CD4-positive, alpha-beta T cell treated with Interleukin-4 for 4 hours (primary cell): ENCODE measurements around the gene C5orf22.
"Not testable (repeated sequence)": the region's sequence is repeated elsewhere in the genome, so short reads cannot be mapped to it uniquely, and the experiment has no call there.

Experiments
- DNase-seq: peaks from one replicate; pipeline ENCODE4 v3.0.0-alpha.2; 2020

C5orf22 gene

GRCh38 chr5:31556461-31556860, 24.4 kb downstream of the C5orf22 start:
- DNase-seq = no peak

GRCh38 chr5:31559942-31560341, 27.8 kb downstream of the C5orf22 start:
- DNase-seq = no peak

DNA sequence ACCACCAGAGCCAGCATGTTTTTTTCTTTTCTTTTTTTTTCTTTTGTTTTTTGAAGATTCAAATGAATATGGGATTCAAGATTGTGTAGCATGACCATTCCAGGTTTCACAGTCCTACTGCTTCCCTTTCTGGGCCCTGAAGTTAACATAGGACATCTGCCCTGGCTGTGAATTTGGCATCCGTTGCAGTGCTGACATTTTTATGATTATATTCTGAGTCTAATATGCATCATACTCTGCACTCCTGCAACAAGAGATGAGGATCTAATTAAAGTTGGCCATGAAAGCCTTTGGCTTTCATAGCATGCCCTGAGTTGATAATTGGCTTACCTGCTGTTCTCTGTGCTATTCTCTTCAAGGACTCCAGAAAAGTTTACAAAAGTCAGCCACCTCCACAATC, 29.8 kb downstream of the C5orf22 start:
- no peak for DNase-seq

- DNase-seq = no peak
Measured at GRCh38 chr5:31563216-31563615, 31.1 kb downstream of the C5orf22 start.

GRCh38 chr5:31566362-31566761, 34.3 kb downstream of the C5orf22 start:
- DNase-seq = not testable (repeated sequence)

GRCh38 chr5:31568302-31568835, 36.3 kb downstream of the C5orf22 start:
- DNase-seq = no peak

- DNase-seq = no peak
Measured at GRCh38 chr5:31569068-31569467, 37.0 kb downstream of the C5orf22 start.

DNA sequence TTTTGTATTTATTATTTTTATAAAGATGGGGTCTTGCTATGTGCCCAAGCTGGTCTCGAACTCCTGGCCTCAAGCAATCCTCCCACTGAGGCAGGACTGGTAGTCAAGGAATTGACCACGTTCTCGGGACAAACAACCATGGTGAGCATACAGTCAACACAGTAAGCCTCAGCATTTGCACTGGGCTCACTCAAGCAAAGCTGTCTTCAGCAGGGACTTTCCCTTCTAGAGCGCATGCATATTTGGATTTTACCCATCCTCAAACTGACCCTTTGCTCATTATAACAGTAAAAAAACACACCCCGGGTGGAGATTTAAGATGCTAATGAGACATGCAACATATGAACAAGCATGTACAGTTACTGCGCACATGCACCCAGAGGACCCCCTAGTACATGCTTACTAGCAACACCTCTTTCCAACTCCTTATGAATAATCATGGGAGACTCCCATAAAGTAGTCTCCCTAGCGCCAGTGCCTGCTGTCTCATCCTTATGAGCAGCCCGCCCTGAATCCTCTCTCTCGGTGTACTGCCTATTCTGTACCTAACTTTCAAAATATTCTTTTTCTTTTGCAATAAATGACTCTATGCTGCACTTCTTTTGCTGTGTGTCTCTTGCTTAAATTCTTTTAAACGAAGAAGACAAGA, 41.5 kb downstream of the C5orf22 start:
- DNase-seq = no peak

- DNase-seq = no peak
Measured at GRCh38 chr5:31574772-31575171, 42.7 kb downstream of the C5orf22 start.

- DNase-seq = no peak
Measured at GRCh38 chr5:31577438-31577837, 45.3 kb downstream of the C5orf22 start.

DNA sequence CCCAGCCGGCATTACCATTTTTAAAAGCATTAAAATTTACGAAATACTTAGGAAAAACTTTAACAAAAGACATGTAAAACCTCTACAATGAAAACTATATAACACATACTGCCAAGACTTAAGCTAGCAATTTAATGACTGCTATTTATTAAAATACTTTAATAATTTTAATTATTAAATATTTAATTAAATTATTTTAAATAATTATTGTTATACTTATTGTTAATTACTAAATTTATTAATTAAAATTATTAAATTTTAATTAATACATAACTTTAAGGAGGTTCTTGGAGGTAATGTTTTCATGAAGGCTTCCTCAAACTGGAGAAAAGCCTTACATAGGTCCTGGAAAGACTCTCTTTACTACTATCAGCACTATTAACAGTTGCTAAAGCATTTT, 47.5 kb downstream of the C5orf22 start:
- DNase-seq = no peak

DNA sequence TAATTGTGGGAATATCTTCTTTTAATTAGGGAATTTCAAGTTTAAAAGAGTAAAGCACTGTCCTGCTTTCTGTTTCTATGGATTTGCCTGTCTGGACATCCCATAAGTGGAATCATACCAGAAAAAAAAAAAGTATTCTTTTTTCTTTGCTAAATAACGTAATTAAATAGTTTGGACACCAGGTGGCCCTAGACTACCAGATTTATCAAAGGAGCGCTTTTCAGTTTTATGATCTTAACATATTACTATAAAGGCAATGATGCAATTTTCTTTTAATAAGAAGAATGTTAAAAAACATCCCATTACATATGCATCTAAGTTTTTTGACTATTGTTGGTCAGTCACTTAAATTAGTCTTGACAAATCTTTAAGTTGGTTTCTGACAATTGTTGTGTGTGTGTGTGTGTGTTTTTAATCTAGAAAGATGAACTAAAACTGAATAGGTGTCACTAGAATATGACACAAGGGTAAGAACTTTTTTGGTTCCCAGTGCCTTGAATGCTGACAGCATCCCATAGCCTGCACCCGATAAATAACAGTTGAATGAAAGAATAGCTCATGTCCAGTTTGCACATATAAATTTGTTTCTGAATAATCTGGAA, 49.5 kb downstream of the C5orf22 start:
- DNase-seq = peak; percentile 36

DNA sequence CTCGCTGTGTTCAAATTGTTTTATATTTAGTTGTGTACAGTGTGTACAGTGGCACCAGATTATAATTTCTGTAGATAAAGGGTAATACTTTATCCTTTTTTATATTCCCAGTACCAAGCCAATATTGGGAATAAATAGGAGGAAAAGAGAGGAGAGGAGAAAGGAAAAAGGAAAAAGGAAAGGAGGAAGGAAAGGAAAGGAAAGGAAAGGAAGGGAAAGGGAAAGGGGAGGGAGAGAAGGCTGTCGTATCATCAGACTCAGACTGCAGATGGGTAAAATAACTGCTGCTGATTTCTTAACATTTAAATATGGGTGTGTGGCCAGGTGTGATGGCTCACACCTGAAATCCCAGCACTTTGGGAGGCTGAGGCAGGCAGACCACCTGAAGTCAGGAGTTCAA, 51.0 kb downstream of the C5orf22 start:
- no peak for DNase-seq

DNA sequence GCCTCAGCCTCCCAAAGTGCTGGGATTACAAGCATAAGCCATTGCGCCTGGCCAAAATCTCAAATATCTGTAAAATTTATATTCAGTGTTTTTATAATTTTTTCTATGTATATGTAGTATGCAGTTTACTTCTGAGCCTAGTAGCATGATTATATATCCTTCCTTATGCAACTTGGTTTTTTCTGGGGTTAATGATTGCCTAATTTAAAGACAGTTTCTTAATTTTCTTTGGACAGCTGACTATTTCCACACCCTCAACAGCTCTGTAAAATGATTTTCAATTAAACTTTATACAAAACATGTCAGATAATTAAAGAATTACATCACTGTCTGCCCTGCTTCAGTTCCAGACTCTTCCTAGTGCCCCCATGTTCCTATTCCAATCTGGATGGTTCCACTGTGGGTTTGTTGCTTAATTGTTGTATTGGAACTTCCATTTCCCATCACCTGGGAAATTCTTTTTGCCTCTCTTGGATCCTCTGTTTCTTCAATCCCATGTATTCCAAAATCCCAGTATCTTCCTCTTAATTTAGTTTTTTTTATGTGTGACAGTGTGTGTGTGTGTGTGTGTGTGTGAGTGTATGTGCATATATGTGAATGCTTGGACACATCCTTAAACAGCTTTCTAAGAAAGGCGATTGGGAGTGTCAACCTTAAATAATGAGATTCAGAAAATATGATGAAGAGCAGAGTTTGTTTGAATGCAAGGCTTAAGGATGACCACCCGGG, 53.2 kb downstream of the C5orf22 start:
- no peak for DNase-seq

- no peak for DNase-seq
Measured at GRCh38 chr5:31585895-31586270, 53.8 kb downstream of the C5orf22 start.

GRCh38 chr5:31587546-31587945, 55.4 kb downstream of the C5orf22 start:
- no peak for DNase-seq

DNA sequence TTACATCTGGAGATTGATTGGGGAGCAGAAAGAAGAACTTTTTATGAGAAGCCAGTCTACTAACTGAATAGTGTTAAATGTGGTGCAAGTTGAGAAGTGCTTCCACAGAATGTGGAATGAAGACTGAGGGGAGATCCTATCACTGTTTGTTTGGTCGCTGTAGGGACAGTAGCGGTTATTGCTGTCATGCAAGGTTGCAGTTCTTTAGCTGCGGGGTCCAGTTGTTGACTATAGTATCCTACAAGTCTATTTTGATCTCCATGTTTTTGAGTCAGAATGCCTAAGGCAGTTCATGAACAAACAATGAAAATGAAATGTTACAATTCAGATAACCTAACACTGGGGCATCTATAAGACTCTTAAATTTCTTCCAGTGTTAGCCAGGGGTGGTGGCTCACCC, 61.6 kb downstream of the C5orf22 start:
- no peak for DNase-seq

GRCh38 chr5:31596354-31596753, 64.3 kb downstream of the C5orf22 start:
- DNase-seq = no peak

DNA sequence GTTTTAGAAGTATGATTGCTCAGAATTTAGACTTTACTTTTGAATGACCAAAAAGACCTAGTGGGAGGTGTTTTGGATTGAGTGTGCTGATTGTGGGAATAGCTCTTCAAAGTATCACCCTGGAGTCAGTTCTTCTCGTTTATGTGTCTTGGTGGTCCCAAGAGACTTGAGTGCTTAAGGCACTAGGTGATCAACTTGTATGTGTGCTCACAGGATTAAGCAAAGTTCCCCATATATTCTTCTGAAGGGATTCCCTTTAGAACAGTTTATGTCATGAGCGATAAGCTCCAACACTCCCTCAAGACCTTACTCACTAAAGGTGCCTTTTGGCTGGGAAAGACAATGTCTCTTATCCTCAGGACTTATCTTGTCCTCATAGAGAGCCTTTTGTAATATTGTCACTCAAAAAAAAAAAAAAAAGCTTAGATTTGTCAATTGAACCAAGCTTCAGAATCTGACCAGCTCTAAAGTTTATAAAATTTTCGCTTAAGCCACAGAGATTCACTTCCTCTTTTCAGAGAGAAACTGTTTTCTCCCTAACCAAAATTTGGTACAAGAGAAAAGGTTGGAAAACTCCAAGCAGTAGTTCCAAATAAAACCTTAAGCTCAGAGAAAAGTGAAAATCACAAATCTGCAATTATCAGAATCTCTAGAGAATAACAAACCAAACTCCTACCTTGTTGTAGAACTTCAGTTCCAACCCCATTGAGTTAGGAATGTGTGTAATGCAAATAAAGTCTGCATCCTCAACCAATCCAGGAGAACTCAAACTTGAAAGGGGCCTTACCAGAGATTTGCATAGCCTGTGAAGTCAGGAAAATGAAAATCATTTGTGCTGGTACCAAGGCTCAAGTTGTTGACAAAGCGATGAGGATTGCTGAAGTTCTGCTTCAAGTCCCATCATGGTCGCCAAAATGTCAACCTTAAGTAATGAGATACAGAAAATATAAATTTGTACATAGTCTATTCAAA, 66.8 kb downstream of the C5orf22 start:
- DNase-seq = no peak

DNA sequence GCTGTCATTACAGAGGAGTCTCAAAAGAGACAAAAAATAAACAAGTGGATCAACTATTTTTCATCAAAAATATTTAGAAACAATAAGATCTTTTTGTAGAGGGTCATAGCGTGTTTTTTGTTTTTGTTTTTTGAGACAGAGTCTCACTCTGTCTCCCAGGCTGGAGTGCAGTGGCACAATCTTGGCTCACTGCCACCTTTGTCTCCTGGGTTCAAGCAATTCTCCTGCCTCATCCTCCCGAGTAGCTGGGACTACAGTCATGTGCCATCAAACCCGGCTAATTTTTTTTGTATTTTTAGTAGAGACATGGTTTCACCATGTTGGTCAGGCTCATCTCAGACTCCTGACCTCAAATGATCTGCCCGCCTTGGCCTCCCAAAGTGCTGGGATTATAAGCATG, 70.2 kb downstream of the C5orf22 start:
- DNase-seq = not testable (repeated sequence)

- DNase-seq = no peak
Measured at GRCh38 chr5:31604240-31604639, 72.1 kb downstream of the C5orf22 start.

GRCh38 chr5:31604644-31605043, 72.5 kb downstream of the C5orf22 start:
- no peak for DNase-seq
